GM21367 (cell line): ENCODE results near the gene NPR1.
"Not testable (repeated sequence)": the region's sequence is repeated elsewhere in the genome, so short reads cannot be mapped to it uniquely, and the experiment has no call there.

ENCODE experiments used
- ATAC-seq: cut with Tn5 transposase; IDR thresholded peaks from one replicate; pipeline ENCODE4 v1.9.1; 2021; ENCODE audit not compliant: unreplicated experiment

The NPR1 gene

DNA sequence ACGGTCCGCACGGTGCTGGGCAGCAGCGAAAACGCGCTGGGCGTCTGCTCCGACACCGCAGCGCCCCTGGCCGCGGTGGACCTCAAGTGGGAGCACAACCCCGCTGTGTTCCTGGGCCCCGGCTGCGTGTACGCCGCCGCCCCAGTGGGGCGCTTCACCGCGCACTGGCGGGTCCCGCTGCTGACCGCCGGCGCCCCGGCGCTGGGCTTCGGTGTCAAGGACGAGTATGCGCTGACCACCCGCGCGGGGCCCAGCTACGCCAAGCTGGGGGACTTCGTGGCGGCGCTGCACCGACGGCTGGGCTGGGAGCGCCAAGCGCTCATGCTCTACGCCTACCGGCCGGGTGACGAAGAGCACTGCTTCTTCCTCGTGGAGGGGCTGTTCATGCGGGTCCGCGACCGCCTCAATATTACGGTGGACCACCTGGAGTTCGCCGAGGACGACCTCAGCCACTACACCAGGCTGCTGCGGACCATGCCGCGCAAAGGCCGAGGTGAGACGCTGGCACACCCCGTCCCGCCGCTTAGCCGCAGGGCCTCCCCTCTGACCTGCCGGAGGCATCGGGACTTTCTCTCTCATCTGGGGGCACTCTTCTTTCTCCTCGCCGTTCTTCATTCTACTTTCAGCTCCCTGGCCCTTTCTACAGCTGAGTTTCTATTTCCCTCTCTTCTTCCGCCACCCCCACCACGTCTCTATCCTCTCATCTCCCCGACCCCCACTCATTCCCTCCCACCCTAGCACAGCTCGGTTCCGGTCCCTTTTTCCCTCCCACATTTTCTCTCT, 1.0 kb downstream of the NPR1 start:
- no peak for ATAC-seq

DNA sequence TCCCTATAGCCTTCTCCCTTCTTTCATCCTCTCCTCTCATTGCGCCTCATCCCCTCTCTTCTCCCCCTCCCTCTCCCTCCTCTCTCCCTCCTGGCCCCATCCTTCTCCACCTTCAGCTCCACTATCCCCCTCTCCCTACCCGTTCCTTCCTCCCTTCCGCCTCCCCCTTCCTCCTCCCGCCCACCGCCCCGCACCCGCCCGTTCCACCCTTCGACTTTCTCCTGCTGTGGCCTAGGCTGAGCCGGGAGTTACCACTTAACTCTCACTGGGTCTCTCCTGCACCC, 1.6 kb downstream of the NPR1 start:
- ATAC-seq: no peak

GRCh38 chr1:153682730-153683129, 4.2 kb downstream of the NPR1 start:
- no peak for ATAC-seq

- no peak for ATAC-seq
Measured at GRCh38 chr1:153683854-153684253, 5.4 kb downstream of the NPR1 start.

GRCh38 chr1:153684892-153685291, 6.4 kb downstream of the NPR1 start:
- ATAC-seq: no peak

GRCh38 chr1:153685544-153686340, 7.3 kb downstream of the NPR1 start:
- no peak for ATAC-seq

DNA sequence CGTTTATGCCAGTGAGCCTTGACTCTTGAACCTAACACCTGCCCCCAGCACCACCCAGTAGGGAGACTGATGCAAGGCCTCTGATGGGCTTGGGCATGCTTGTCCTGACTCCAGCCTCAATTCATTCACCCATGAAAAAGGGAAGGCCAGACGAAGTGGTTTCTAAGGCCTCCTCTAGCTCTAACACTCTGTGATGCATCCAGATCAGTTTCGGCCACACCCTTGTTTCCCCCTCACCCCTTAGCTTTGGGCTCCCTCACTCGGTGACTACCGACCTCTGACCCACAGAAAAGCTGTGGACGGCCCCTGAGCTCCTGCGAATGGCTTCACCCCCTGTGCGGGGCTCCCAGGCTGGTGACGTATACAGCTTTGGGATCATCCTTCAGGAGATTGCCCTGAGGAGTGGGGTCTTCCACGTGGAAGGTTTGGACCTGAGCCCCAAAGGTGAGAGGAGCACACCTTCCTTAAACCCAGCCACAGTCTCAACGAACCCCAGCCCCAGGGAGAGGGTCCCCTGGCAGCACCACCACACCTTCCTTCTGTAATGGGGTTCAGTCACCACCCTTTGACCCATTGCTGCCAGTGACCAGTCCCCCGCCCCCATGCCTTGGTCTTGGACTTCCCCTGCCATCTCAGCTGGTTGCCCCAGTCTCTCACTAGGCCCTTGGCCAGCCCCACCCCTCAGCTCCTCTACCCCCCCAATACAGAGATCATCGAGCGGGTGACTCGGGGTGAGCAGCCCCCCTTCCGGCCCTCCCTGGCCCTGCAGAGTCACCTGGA, 9.0 kb downstream of the NPR1 start:
- ATAC-seq: no peak

- ATAC-seq: no peak
Measured at GRCh38 chr1:153688276-153688675, 9.8 kb downstream of the NPR1 start.

DNA sequence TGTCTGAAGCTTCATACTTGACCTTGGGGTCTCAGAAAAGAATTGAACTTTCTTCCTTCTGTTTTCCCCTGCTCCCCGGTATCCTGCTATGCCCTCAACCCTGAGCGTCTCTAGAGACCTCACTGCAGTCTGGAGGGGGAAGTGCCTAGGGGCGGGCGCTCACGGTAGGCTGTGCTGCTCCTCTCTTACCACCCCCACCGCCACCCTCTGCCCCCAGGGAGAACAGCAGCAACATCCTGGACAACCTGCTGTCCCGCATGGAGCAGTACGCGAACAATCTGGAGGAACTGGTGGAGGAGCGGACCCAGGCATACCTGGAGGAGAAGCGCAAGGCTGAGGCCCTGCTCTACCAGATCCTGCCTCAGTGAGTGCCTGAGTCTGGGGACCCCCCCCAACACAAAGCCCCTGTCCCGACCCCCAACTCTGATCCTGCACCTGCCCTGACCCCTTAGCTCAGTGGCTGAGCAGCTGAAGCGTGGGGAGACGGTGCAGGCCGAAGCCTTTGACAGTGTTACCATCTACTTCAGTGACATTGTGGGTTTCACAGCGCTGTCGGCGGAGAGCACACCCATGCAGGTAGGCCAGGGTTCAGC, 10.3 kb downstream of the NPR1 start:
- no peak for ATAC-seq

GRCh38 chr1:153693466-153693865, 15.0 kb downstream of the NPR1 start:
- no peak for ATAC-seq

GRCh38 chr1:153696741-153697140, 18.3 kb downstream of the NPR1 start:
- no peak for ATAC-seq

DNA sequence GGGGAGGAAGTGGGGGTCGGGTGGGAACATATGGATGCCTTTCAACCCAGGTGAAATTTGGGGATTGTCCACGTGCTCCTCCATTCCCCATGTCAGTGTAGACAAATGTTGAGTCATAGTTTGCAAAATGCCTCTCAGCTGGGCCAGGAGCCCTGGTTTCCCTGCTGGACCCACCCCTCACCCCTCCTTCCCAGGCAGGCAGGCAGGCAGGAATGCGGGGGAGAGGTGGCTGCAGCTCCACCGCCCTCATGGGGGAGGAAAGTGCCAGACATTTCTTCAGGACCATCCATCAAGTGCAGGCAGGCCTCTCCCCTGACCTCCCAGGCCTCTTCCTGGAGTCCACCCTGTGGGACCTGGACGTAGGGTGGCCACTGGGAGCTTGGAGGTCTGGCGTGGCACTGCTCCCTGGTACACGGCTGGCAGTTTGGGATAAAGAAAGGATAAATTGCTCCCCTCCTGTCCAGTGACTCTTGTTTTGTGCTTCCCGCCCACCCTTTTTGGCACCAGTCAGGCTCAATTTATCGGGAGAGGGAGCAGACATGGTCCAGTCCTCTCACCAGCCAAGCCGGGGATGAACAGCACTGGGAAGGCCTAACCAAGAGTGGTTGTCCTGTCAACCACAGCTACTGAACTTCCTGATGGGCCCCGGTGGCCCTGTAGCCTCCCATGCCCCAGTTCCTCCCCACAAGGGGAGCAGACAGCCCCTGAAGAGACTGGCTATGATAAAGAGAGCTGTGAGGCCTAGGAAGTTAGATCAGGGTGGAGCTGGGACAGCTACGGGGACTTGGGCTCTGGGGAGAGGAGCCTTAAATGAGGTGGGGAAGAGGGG, 18.9 kb downstream of the NPR1 start:
- no peak for ATAC-seq

GRCh38 chr1:153698020-153698922, 19.8 kb downstream of the NPR1 start:
- ATAC-seq: no peak

GRCh38 chr1:153698923-153699714, 20.6 kb downstream of the NPR1 start:
- ATAC-seq: no peak

- no peak for ATAC-seq
Measured at GRCh38 chr1:153699768-153700167, 21.3 kb downstream of the NPR1 start.

- no peak for ATAC-seq
Measured at GRCh38 chr1:153705484-153705883, 27.0 kb downstream of the NPR1 start.

- ATAC-seq: no peak
Measured at GRCh38 chr1:153711026-153711425, 32.5 kb downstream of the NPR1 start.

GRCh38 chr1:153716211-153716610, 37.7 kb downstream of the NPR1 start:
- ATAC-seq: not testable (repeated sequence)

DNA sequence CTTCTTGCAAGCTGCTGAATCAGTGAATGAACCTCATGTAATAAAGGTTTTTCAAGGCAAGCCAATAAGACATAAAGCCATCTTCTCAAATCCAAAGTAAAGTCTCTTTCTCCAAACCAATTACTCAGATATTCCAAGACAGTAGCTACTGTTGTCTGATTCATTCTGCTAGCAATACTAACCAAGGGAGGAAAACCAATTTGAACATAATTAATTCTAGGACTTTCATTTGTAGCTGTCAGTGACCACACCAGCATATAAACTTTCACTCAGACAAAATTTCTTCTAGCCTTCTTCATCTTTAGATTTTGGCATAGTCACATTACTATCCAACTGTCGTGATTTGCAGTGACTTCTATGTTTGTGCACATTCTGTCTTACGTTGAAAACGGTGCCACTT, 38.8 kb downstream of the NPR1 start:
- ATAC-seq: no peak
